CD8-positive, alpha-beta memory T cell (primary cell): ENCODE data around the gene PIGN. TPM values are rescaled to one million over a fixed set of nuclear protein-coding genes. Genes with fewer than 3 reads are reported as not detected.

Source experiments
- CTCF ChIA-PET: fragments of 350-600 bp; sonication (Branson Sonifier 250); formaldehyde crosslinking; loops from one replicate; lab custom pipeline; 2021; ENCODE audit warnings: antibody characterized with exemption; lab: Charles Lee
- POLR2A ChIA-PET: fragments of 350-600 bp; sonication (Branson Sonifier 250); formaldehyde crosslinking; loops from one replicate; lab custom pipeline; 2021; ENCODE audit warnings: antibody characterized with exemption; lab: Charles Lee
- DNase-seq, 5 donors: peaks; one replicate each; pipeline versions ENCODE4 v3.0.0 to v3.0.0-alpha.2; 2020 to 2022; ENCODE audit warnings: mixed read lengths in 1 of 5
- H3K27ac ChIP-seq: one replicate; pipeline ENCODE4 v1.7.0; 2013; ENCODE audit warnings: low read depth, mild to moderate bottlenecking, low read length, moderate library complexity
- H3K27me3 ChIP-seq: 2 replicates; pipeline ENCODE4 v1.7.0; 2013; ENCODE audit warnings: low read length, mild to moderate bottlenecking; ENCODE audit not compliant: insufficient read depth, poor library complexity, severe bottlenecking
- H3K36me3 ChIP-seq: 2 replicates; pipeline ENCODE4 v1.7.0; 2013; ENCODE audit warnings: mild to moderate bottlenecking, low read length, moderate library complexity; ENCODE audit not compliant: insufficient read depth
- H3K4me1 ChIP-seq: 2 replicates; pipeline ENCODE4 v1.7.0; 2013; ENCODE audit warnings: mild to moderate bottlenecking, low read length, moderate library complexity; ENCODE audit not compliant: insufficient read depth
- H3K4me3 ChIP-seq: 2 replicates; pipeline ENCODE4 v1.7.0; 2013; ENCODE audit warnings: mild to moderate bottlenecking, low read length
- H3K9me3 ChIP-seq: 2 replicates; pipeline ENCODE4 v1.7.0; 2013; ENCODE audit warnings: mild to moderate bottlenecking, low read length
- H3K27ac Mint-ChIP-seq, 8 donors: one replicate each; pipeline ENCODE4 v1.8.0; 2020 to 2021; ENCODE audit warnings: mixed read lengths in 8 of 8, mild to moderate bottlenecking in 6 of 8, inconsistent platforms in 3 of 8, moderate library complexity in 3 of 8
- H3K27me3 Mint-ChIP-seq, 2 donors: one replicate each; pipeline ENCODE4 v1.8.0; 2020 to 2021; ENCODE audit warnings: mixed read lengths in 2 of 2, mild to moderate bottlenecking in 1 of 2, moderate library complexity in 1 of 2
- H3K36me3 Mint-ChIP-seq, 3 donors: one replicate each; pipeline ENCODE4 v1.8.0; 2020 to 2021; ENCODE audit warnings: mixed read lengths in 3 of 3, inconsistent platforms in 1 of 3, mild to moderate bottlenecking in 1 of 3
- H3K4me1 Mint-ChIP-seq, 3 donors: one replicate each; pipeline ENCODE4 v1.8.0; 2020 to 2021; ENCODE audit warnings: mixed read lengths in 3 of 3, inconsistent platforms in 1 of 3, mild to moderate bottlenecking in 1 of 3
- H3K4me3 Mint-ChIP-seq, 7 donors: one replicate each; pipeline ENCODE4 v1.8.0; 2020 to 2021; ENCODE audit warnings: mixed read lengths in 7 of 7, mild to moderate bottlenecking in 6 of 7, moderate library complexity in 4 of 7, inconsistent platforms in 2 of 7
- H3K9me3 Mint-ChIP-seq, 5 donors: one replicate each; pipeline ENCODE4 v1.8.0; 2020 to 2022; ENCODE audit warnings: mixed read lengths in 5 of 5, mild to moderate bottlenecking in 3 of 5, moderate library complexity in 2 of 5, inconsistent platforms in 1 of 5
- polyA plus RNA-seq: library from polyadenylated mRNA; unstranded; fragments of 300-500 nt; fragmentation: Illumina TruSeq; gene quantifications from one replicate; pipeline ENCODE4 v1.2.3, GENCODE V29; 2021
- total RNA-seq, 2 experiments: library from RNA; stranded (reverse); gene quantifications; one replicate each; pipeline ENCODE4 v1.2.3, GENCODE V29; 2021

PIGN gene
- total and polyA plus RNA-seq, 3 experiments from 2014 or later, result 11.4 to 24.2 (median 23.2) TPM

DNA sequence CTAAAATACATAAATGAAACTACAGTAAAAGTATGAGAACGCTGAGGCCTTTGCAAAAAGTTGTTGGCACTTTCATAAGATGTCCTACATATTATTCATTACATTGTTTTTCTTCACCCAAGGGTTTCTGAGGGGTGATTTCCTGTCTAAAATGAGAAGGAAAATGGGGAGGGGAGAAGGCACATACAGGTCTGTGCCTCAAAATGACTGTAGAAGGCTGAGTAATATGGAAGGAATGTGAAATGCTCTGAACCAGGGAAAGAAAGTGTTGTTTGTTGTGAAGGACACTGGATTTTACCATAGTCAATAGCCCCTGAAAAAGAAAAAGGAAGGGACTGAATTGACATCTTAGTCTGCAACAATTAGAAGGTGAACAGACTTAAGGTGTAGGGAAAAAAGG is 194.6 kb downstream of the PIGN start:
- Mint-ChIP-seq H3K9me3 (no peaks in the 10 kb centered on the region), H3K36me3 (no peaks in the 10 kb centered on the region), H3K27me3 (peaks cover 2 to 7% of the 10 kb centered on the region in 2 donors), H3K4me1 (peaks cover 0 to 3% (median 0%) of the 10 kb centered on the region in 3 donors), H3K4me3 (no peak overlapping the region), H3K27ac (no peak overlapping the region)
- Histone ChIP-seq H3K36me3 (no peaks in the 10 kb centered on the region), H3K4me1 (no peaks in the 10 kb centered on the region), H3K27ac (no peak overlapping the region), H3K4me3 (no peak overlapping the region), H3K9me3 (no peaks in the 10 kb centered on the region), H3K27me3 (no peaks in the 10 kb centered on the region)
- POLR2A ChIA-PET, result no interaction called here
- CTCF ChIA-PET, result no interaction called here
- no peak for DNase-seq

DNA sequence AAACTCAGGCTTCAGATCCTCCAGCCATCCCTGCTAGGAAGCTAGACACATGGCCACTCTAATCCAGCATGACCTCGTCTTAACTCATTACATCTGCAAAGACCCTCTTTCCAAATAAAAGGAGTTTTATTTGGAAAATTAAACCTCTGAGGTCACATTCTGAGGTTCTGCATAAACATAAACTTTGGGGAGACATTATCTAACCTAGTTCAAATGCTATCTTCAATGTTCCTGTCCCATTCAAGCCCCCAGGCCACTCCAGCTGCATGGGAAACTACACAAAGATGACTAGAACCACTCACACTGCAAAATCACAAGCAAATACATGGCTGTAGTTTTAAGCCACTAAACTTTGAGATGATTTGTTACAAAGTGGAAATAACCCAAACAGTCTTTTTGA is 195.0 kb downstream of the PIGN start:
- no peak for DNase-seq
- no peak overlapping the region for H3K27ac ChIP-seq
- Mint-ChIP-seq H3K27ac (no peak overlapping the region), H3K4me3 (no peak overlapping the region), H3K9me3 (no peaks in the 10 kb centered on the region), H3K36me3 (no peaks in the 10 kb centered on the region), H3K4me1 (peaks cover 0 to 3% (median 0%) of the 10 kb centered on the region in 3 donors), H3K27me3 (peaks cover 3 to 9% of the 10 kb centered on the region in 2 donors)
- H3K27me3 ChIP-seq, result no peaks in the 10 kb centered on the region
- CTCF ChIA-PET, result no interaction called here
- H3K9me3 ChIP-seq, result no peaks in the 10 kb centered on the region
- H3K4me3 ChIP-seq, result no peak overlapping the region
- H3K4me1 ChIP-seq, result no peaks in the 10 kb centered on the region
- no peaks in the 10 kb centered on the region for H3K36me3 ChIP-seq
- POLR2A ChIA-PET, result no interaction called here

DNA sequence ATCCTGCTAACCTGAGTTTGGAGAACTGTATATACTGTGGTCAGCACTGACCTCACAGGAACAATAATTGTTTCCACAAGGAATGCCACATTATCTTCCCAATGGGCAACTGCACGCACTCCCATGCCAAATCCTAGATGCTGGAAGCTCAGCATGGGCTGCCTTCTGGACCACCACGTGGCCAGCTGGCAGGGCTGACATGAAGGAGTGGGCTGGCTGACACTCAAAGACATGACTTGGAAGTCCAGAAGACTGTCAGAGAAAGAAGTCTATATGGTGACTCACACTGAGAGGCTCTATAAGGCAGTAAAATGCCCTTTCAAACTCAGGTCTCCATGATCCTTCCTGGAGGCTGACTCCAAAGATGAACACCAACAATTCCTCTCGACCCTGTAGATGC is 195.7 kb downstream of the PIGN start:
- Histone ChIP-seq H3K4me3 (no peak overlapping the region), H3K9me3 (no peaks in the 10 kb centered on the region), H3K27me3 (no peaks in the 10 kb centered on the region), H3K4me1 (no peaks in the 10 kb centered on the region), H3K36me3 (no peaks in the 10 kb centered on the region), H3K27ac (no peak overlapping the region)
- Mint-ChIP-seq H3K36me3 (no peaks in the 10 kb centered on the region), H3K27ac (no peak overlapping the region), H3K27me3 (peaks cover 6 to 11% of the 10 kb centered on the region in 2 donors), H3K9me3 (no peaks in the 10 kb centered on the region), H3K4me3 (no peak overlapping the region), H3K4me1 (peaks cover 0 to 3% (median 0%) of the 10 kb centered on the region in 3 donors)
- POLR2A ChIA-PET, result no interaction called here
- no peak for DNase-seq
- CTCF ChIA-PET, result no interaction called here

Other genes with a start within 250 kb of the PIGN start
- gene RELCH, start 199 bp upstream of the PIGN start, total RNA-seq, result 10 to 100 TPM; 19.6 TPM
- 7.4 TPM for gene RELCH, start 199 bp upstream of the PIGN start, polyA plus RNA-seq
- gene TNFRSF11A, start 138.3 kb upstream of the PIGN start, total RNA-seq, result 1 to 10 TPM; 2.5 to 3.1 TPM
- gene TNFRSF11A, start 138.3 kb upstream of the PIGN start, polyA plus RNA-seq, result 0.12 TPM